HL-60 (cell line): Measurements from ENCODE around the gene R3HDM2.
"Not testable (repeated sequence)": the region's sequence is repeated elsewhere in the genome, so short reads cannot be mapped to it uniquely, and the experiment has no call there.

ENCODE experiments used
- DNase-seq, 2 experiments: peaks; one replicate each; pipeline ENCODE4 v3.0.0-alpha.2; 2010 to 2020; ENCODE audit warnings: low read depth in 1 of 2, low spot score in 1 of 2
- H3K27ac ChIP-seq: fragments of 250-450 bp; sonication (Bioruptor Pico); replicated peaks from 2 replicates; pipeline ENCODE4 v1.5.1; 2020; ENCODE audit warnings: mild to moderate bottlenecking, moderate library complexity
- H3K27me3 ChIP-seq: fragments of 250-450 bp; sonication (Bioruptor Pico); 2 replicates; pipeline ENCODE4 v1.5.1; 2021; ENCODE audit warnings: mild to moderate bottlenecking, moderate library complexity; ENCODE audit not compliant: insufficient read depth, poor library complexity, severe bottlenecking
- H3K4me3 ChIP-seq: replicated peaks from 2 replicates; pipeline ENCODE4 v1.5.1; 2011; ENCODE audit warnings: mild to moderate bottlenecking, control low read depth, low read length; ENCODE audit not compliant: insufficient read depth
- CTCF ChIP-seq: IDR thresholded peaks from one replicate; pipeline ENCODE4 v1.5.1; 2011; ENCODE audit warnings: low read length, control low read depth, inconsistent platforms; ENCODE audit not compliant: insufficient read depth
- GABPA ChIP-seq: IDR thresholded peaks from 2 replicates; pipeline ENCODE4 v1.6.1; 2012; ENCODE audit warnings: low read depth
- POLR2AphosphoS5 ChIP-seq: IDR thresholded peaks from 2 replicates; pipeline ENCODE4 v1.6.1; 2012; ENCODE audit warnings: low read depth
- REST ChIP-seq: IDR thresholded peaks from 2 replicates; pipeline ENCODE4 v1.6.1; 2012; ENCODE audit warnings: low read depth; ENCODE audit not compliant: insufficient replicate concordance
- SPI1 ChIP-seq: IDR thresholded peaks from 2 replicates; pipeline ENCODE4 v1.6.1; 2012; ENCODE audit warnings: low read depth, mild to moderate bottlenecking, borderline replicate concordance

R3HDM2 gene

GRCh38 chr12:57401165-57401564 is 29.7 kb downstream of the R3HDM2 start:
- no peaks in the 10 kb centered on the region for H3K27me3 ChIP-seq
- no peak overlapping the region for H3K27ac ChIP-seq
- no peak for DNase-seq
- TF ChIP-seq GABPA, result no peak
- no peak for TF ChIP-seq CTCF
- TF ChIP-seq SPI1, result no peak
- no peak for TF ChIP-seq REST
- TF ChIP-seq POLR2AphosphoS5, result no peak
- no peak overlapping the region for H3K4me3 ChIP-seq

GRCh38 chr12:57399718-57400463 is 31.0 kb downstream of the R3HDM2 start:
- not testable (repeated sequence) for H3K27ac ChIP-seq, H3K4me3 ChIP-seq, H3K27me3 ChIP-seq, DNase-seq

- no peak for DNase-seq
Observed at GRCh38 chr12:57397441-57397840, 33.4 kb downstream of the R3HDM2 start.

More at GRCh38 chr12:57397441-57397840, 33.4 kb downstream of the R3HDM2 start:
- no peak for TF ChIP-seq CTCF
- no peak for TF ChIP-seq POLR2AphosphoS5
- TF ChIP-seq SPI1, result no peak
- no peak for TF ChIP-seq REST
- Histone ChIP-seq H3K4me3 (no peak overlapping the region), H3K27me3 (no peaks in the 10 kb centered on the region), H3K27ac (no peak overlapping the region)
